ENCODE results near the gene APEH. TPM values are rescaled to one million over a fixed set of nuclear protein-coding genes. Genes with fewer than 3 reads are reported as not detected.

The APEH gene
- total RNA-seq, 2 experiments from 2014 or later = 120 to 122 TPM

GRCh38 chr3:49729966-49730609 is 55.9 kb downstream of the APEH start:
- H3K36me3 Mint-ChIP-seq (ENCODE audit: low read depth) = peaks cover 12% of the 10 kb centered on the region
- no peak overlapping the region for H3K27ac Mint-ChIP-seq
- no peak overlapping the region for H3K4me3 Mint-ChIP-seq
- no peaks in the 10 kb centered on the region for H3K9me3 Mint-ChIP-seq
- H3K4me1 Mint-ChIP-seq (ENCODE audit: low read depth) = no peaks in the 10 kb centered on the region
- H3K27me3 Mint-ChIP-seq (ENCODE audit: low read depth) = no peaks in the 10 kb centered on the region
- CTCF ChIA-PET = interaction anchor here (0.7 to 1.1 kb wide), 3 partner anchors 58 to 123 kb away, joined by 3 to 6 read pairs (median 4); no protein-coding TSS in a partner anchor
- DNase-seq = no peak
- intact Hi-C loops (cut with micrococcal nuclease) = loop anchor here (10.0 kb wide), 1 partner anchor 705 kb away; the partner anchor contains the start of genes IMPDH2 and NDUFAF3

GRCh38 chr3:49732597-49732996 is 58.4 kb downstream of the APEH start:
- H3K36me3 Mint-ChIP-seq (ENCODE audit: low read depth) = peaks cover 20% of the 10 kb centered on the region
- no peaks in the 10 kb centered on the region for H3K27me3 Mint-ChIP-seq (ENCODE audit: low read depth)
- H3K4me1 Mint-ChIP-seq (ENCODE audit: low read depth) = no peaks in the 10 kb centered on the region
- DNase-seq = no peak
- intact Hi-C loops (cut with micrococcal nuclease) = no loop called here
- CTCF ChIA-PET = interaction anchor here (0.6 kb wide), 1 partner anchor 1894 kb away, joined by 3 read pairs; no protein-coding TSS in a partner anchor
- H3K9me3 Mint-ChIP-seq = no peaks in the 10 kb centered on the region
- H3K27ac Mint-ChIP-seq = no peak overlapping the region
- H3K4me3 Mint-ChIP-seq = no peak overlapping the region

GRCh38 chr3:49733551-49733950 is 59.4 kb downstream of the APEH start:
- no peak overlapping the region for H3K4me3 Mint-ChIP-seq
- DNase-seq = no peak
- no peak overlapping the region for H3K27ac Mint-ChIP-seq
- H3K27me3 Mint-ChIP-seq (ENCODE audit: low read depth) = no peaks in the 10 kb centered on the region
- peaks cover under 1% of the 10 kb centered on the region for H3K4me1 Mint-ChIP-seq (ENCODE audit: low read depth)
- CTCF ChIA-PET = no interaction called here
- intact Hi-C loops (cut with micrococcal nuclease) = no loop called here
- H3K36me3 Mint-ChIP-seq (ENCODE audit: low read depth) = peaks cover 25% of the 10 kb centered on the region
- no peaks in the 10 kb centered on the region for H3K9me3 Mint-ChIP-seq

Other genes with a start within 250 kb of the APEH start
- gene NICN1, start 245.0 kb upstream of the APEH start, total RNA-seq = 10 to 100 TPM in 1 of 2 experiments, 1 to 10 TPM in 1; 9.1 to 10.1 TPM
- gene DAG1, start 204.1 kb upstream of the APEH start, total RNA-seq = 1 to 10 TPM; 6.9 to 8.2 TPM
- gene BSN, start 119.9 kb upstream of the APEH start, total RNA-seq = under 1 TPM; 0.12 to 0.20 TPM
- 10 to 100 TPM; 10.7 to 13.1 TPM for gene MST1, start 15.1 kb downstream of the APEH start, total RNA-seq
- 10 to 100 TPM; 20.3 to 21.5 TPM for gene RNF123, start 15.2 kb downstream of the APEH start, total RNA-seq
- not detected for gene AMIGO3, start 45.3 kb downstream of the APEH start, total RNA-seq
- gene GMPPB, start 49.6 kb downstream of the APEH start, total RNA-seq = 10 to 100 TPM; 25.6 to 27.4 TPM
- gene IP6K1, start 112.2 kb downstream of the APEH start, total RNA-seq = 10 to 100 TPM; 18.3 to 20.3 TPM
- not detected for gene CDHR4, start 125.5 kb downstream of the APEH start, total RNA-seq
- under 1 TPM; 0.33 to 0.37 TPM for gene INKA1, start 128.9 kb downstream of the APEH start, total RNA-seq
- 10 to 100 TPM; 93.5 to 97.7 TPM for gene UBA7, start 139.6 kb downstream of the APEH start, total RNA-seq
- 10 to 100 TPM; 21.5 to 25.7 TPM for gene TRAIP, start 182.2 kb downstream of the APEH start, total RNA-seq
- under 1 TPM; 0.69 to 0.86 TPM for gene CAMKV, start 195.6 kb downstream of the APEH start, total RNA-seq
- under 1 TPM; 0.27 to 0.41 TPM for gene MST1R, start 229.5 kb downstream of the APEH start, total RNA-seq